Measurements from ENCODE around the gene BIRC5. TPM values are rescaled to one million over a fixed set of nuclear protein-coding genes. Genes with fewer than 3 reads are reported as not detected.

Gene BIRC5
- total RNA-seq, 1 donor from 2014 or later: not detected

GRCh38 chr17:78255029-78255656, 41.1 kb downstream of the BIRC5 start:
- no peak for DNase-seq (ENCODE audit: low spot score)

- no peak for DNase-seq (ENCODE audit: low spot score)
Observed at GRCh38 chr17:78255953-78256706, 42.1 kb downstream of the BIRC5 start.

GRCh38 chr17:78256707-78257591, 42.9 kb downstream of the BIRC5 start:
- no peak for DNase-seq (ENCODE audit: low spot score)

DNA sequence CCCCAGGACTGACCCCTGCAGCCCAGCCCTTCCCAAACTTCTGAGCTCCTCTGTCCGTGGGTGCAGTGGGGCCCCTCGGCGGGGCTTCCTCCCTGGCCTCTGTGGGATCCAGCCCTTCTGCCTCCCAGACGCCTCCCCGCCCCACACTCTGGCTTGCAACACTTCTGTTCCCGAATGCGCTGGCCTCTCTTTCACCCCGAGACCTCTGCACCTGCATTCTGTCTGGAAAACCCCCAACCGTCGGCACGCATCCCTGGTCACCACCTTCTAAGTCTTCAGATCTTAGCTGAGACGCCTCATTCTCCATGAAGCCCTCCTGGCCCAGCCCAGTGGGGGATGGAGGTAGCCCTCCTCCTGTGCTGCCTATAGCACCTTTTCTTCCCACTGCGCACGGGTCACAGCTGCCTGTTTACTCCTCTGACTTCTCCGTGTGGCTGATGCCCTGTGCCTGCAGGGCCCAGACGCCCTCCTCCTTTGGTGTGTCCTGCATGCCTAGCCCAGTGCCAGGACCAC, 43.8 kb downstream of the BIRC5 start:
- DNase-seq (ENCODE audit: low spot score): no peak

DNA sequence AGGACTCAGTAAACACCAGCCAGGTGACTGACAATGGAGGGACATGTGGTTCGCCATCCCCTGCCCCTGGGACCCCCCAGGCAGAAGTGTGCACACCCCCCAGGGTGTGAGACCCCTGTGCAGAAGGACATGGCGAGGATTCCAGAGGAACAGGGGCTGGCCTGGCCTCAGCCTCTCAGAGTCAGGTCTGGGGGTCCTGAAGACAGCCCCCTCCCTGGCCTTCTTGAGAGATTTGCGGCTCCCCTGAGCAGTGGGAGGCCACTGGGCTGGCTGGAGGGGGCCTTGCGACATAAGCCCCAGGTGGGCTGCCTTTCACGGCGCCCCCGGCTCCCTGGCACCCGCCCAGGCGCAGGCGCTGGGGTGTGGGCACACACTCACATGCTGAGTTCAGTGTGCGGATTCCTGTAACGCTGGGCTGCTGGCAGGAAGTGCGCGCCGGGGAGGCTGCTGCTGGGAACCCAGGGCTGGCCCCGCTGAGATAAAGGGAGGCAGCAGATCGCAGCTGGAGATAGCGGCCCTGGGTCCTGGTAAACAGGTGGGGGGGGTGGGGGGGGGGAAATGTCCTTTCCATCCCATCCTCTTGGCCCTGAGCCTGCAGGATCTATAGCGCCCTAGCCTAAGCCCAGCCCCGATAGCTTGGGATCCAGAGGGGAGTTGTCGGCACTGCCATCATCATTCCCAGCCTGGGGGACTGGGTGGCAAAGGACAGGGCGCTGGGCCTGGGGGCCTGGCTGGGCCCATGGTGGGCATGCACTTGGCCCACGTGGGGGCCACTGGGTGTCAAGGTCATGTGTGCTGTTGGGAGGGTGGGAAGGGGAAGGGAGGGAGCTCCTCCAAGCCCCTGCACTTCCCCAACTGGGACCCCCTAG, 44.5 kb downstream of the BIRC5 start:
- no peak for DNase-seq (ENCODE audit: low spot score)

GRCh38 chr17:78259192-78259554, 45.1 kb downstream of the BIRC5 start:
- no peak for DNase-seq (ENCODE audit: low spot score)

- DNase-seq (ENCODE audit: low spot score): no peak
Observed at GRCh38 chr17:78263063-78263735, 49.1 kb downstream of the BIRC5 start.

GRCh38 chr17:78263736-78264340, 49.8 kb downstream of the BIRC5 start:
- no peak for DNase-seq (ENCODE audit: low spot score)

DNA sequence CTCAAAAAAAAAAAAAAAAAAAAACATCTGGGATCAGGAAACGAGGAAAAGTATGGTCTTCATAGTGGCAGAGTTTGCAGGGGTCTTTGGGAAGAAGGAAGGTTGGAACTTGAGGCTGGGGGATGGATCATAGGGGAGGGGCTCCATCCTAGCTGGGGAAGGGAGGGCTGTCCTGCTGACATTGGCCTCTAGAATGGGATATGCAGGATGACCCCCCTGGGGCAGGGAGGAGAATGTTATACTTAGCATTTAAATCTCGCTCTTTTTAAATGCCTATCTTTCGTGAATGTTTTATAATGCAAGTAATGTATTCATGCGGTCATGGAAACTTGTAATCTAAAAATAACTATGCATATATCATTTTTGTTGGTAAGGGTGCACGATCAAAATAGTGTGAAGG, 50.5 kb downstream of the BIRC5 start:
- no peak for DNase-seq (ENCODE audit: low spot score)

DNA sequence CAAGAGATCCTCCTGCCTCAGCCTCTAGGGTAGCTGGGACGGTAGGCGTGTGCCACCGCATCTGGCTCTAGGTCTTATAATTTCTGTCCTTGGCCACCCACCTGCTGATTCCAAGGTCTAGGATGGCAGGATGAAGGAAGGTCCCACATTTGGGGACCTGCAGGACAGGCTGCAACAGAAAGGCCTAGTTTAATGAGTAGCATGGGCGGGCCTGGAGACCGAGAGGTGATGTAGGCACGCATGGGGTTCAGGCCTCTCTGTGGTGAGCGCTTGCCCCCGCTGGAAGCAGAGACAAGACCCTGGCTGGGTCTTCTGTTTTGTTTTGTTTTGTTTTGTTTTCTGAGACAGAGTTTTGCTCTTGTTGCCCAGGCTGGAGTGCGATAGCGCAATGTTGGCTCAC, 51.1 kb downstream of the BIRC5 start:
- no peak for DNase-seq (ENCODE audit: low spot score)

- no peak for DNase-seq (ENCODE audit: low spot score)
Observed at GRCh38 chr17:78266231-78266631, 52.2 kb downstream of the BIRC5 start.

DNA sequence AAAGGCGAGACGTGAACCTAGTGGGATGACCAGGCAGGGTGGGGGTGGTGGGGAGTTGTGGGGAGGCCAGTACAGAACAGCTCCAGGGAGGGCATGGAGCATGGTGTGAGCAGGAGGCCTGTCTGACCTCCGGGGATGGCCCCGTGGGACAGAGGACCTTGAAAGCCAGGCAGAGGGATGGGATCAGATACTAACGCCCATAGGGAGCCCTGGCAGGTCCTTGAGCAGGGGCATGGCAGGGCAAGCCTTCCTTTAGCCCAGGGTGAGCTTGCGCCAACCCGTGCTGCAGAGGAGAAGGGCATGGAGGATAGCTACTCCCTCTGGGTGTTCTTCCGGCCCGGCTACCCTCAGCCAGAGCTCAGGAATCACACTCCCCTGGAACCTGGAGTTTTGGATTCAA, 52.7 kb downstream of the BIRC5 start:
- DNase-seq (ENCODE audit: low spot score): no peak

GRCh38 chr17:78267253-78268073, 53.4 kb downstream of the BIRC5 start:
- no peak for DNase-seq (ENCODE audit: low spot score)

GRCh38 chr17:78268191-78268874, 54.3 kb downstream of the BIRC5 start:
- no peak for DNase-seq (ENCODE audit: low spot score)

DNA sequence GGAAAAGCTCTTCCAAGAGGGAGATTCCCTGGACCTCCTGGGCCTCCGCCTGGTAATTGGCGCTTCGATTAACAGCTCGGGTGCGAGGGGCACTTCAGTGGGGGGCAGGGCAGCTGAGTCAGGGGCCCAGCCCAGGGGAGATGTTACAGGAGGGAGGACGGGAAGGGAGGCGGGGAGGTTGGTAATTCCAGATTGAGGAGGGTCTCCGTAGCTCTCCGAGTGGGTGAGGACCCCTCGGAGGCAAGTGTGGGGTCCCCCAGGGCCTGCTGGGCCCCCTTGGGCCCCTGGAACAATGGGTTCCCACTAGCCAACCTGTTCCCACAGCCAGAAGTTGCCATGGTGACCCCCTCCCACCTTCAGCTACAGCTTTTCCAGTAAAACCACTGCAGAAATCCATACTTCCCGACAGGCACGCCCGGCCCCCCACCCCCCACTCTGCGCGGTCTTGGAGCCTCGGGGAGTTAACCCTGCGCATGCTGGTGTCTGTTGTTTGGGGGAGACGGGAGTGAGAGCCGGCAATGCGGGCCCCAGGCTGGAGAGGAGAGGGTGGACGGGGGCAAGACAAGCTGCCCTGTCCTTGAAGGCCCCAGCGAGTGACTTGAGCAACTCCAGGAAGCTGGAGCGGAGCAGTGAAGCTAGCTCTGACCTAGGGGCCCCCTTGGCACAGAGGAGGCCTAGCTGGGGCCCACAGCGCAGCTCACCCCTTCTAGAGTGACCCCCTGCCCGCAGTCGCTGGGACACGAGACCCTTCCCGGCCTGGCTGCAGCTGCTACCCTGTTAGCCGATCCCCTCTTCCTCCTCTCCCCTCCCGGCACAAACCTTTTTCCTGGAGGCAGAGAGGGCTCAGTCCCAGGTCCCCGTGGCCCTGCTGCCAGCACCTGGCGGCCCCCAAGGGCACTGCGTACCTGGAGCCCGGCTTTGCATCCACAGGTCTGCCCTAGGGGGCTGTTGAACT, 55.2 kb downstream of the BIRC5 start:
- DNase-seq (ENCODE audit: low spot score): no peak

- DNase-seq (ENCODE audit: low spot score): no peak
Observed at GRCh38 chr17:78269955-78270381, 55.9 kb downstream of the BIRC5 start.

All from mesenteric fat pad (tissue), 1 donor.